Vagina (tissue), 2 donors: Measurements from ENCODE around the gene NUTM1.

Experiments
- CTCF ChIP-seq, 3 experiments: fragments of 450-650 bp in 2 of 3; fragments of 200-600 bp in 1 of 3; sonication (generic) in 1 of 3; IDR thresholded peaks; one replicate each; pipeline ENCODE4 v1.5.1; 2017 to 2019; ENCODE audit warnings: antibody characterized with exemption in 3 of 3, mild to moderate bottlenecking in 2 of 3, moderate library complexity in 2 of 3
- POLR2AphosphoS5 ChIP-seq, 2 donors: sonication (generic); formaldehyde crosslinking; IDR thresholded peaks; one replicate each; pipeline ENCODE4 v1.9.0; 2017; ENCODE audit warnings: antibody characterized with exemption in 2 of 2, mild to moderate bottlenecking in 2 of 2, low read depth in 1 of 2; ENCODE audit not compliant: insufficient read depth in 1 of 2

GRCh38 chr15:34338347-34338746 is 4.8 kb upstream of the NUTM1 start:
- no peak for TF ChIP-seq CTCF (IDR thresholded peaks at IDR 0.05)
- peak in 1 of 2 donors; percentile 9 for TF ChIP-seq POLR2AphosphoS5 (IDR thresholded peaks at IDR 0.05; ENCODE audit: insufficient read depth in 1 of 2, low read depth in 1 of 2)
